ENCODE measurements around the gene CDC14A.

Gene CDC14A

GRCh38 chr1:100387657-100388350 is 35.5 kb downstream of the CDC14A start:
- TF ChIP-seq, protein P1, sequence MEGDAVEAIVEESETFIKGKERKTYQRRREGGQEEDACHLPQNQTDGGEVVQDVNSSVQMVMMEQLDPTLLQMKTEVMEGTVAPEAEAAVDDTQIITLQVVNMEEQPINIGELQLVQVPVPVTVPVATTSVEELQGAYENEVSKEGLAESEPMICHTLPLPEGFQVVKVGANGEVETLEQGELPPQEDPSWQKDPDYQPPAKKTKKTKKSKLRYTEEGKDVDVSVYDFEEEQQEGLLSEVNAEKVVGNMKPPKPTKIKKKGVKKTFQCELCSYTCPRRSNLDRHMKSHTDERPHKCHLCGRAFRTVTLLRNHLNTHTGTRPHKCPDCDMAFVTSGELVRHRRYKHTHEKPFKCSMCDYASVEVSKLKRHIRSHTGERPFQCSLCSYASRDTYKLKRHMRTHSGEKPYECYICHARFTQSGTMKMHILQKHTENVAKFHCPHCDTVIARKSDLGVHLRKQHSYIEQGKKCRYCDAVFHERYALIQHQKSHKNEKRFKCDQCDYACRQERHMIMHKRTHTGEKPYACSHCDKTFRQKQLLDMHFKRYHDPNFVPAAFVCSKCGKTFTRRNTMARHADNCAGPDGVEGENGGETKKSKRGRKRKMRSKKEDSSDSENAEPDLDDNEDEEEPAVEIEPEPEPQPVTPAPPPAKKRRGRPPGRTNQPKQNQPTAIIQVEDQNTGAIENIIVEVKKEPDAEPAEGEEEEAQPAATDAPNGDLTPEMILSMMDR (IDR thresholded peaks at IDR 0.05; ENCODE audit: control extremely low read depth, extremely low read depth, low read depth, missing control alignments) = no peak
- no peak for DNase-seq (ENCODE audit: extremely low spot score)
- CTCF ChIA-PET = interaction anchor here (0.8 to 2.3 kb wide), 6 partner anchors 8 to 122 kb away, joined by 3 to 7 read pairs (median 4); partner anchors contain the start of genes CDC14A and RTCA
- POLR2A ChIA-PET = no interaction called here

- CTCF ChIA-PET = interaction anchor here (1.0 kb wide), 1 partner anchor 69 kb away, joined by 3 read pairs; no protein-coding TSS in a partner anchor
- TF ChIP-seq, protein P1 (IDR thresholded peaks at IDR 0.05; ENCODE audit: control extremely low read depth, extremely low read depth, low read depth, missing control alignments) = no peak
- POLR2A ChIA-PET = no interaction called here
- no peak for DNase-seq (ENCODE audit: extremely low spot score)
Observed at GRCh38 chr1:100390531-100390930, 38.2 kb downstream of the CDC14A start.

GRCh38 chr1:100391675-100392074 is 39.4 kb downstream of the CDC14A start:
- no peak for DNase-seq (ENCODE audit: extremely low spot score)
- TF ChIP-seq, protein P1 (IDR thresholded peaks at IDR 0.05; ENCODE audit: control extremely low read depth, extremely low read depth, low read depth, missing control alignments) = no peak
- POLR2A ChIA-PET = no interaction called here
- CTCF ChIA-PET = interaction anchor here (1.1 to 1.4 kb wide), 4 partner anchors 12 to 104 kb away, joined by 3 read pairs; no protein-coding TSS in a partner anchor

GRCh38 chr1:100392756-100393155 is 40.5 kb downstream of the CDC14A start:
- ChIA-PET CTCF (interaction anchor here (1.0 kb wide), 1 partner anchor 12 kb away, joined by 3 read pairs; no protein-coding TSS in a partner anchor), POLR2A (no interaction called here)

GRCh38 chr1:100394285-100394684 is 42.0 kb downstream of the CDC14A start:
- POLR2A ChIA-PET = no interaction called here
- CTCF ChIA-PET = interaction anchor here (1.5 to 2.0 kb wide), 2 partner anchors 14 to 19 kb away, joined by 3 to 6 read pairs; no protein-coding TSS in a partner anchor
- no peak for DNase-seq (ENCODE audit: extremely low spot score)
- TF ChIP-seq, protein P1 (IDR thresholded peaks at IDR 0.05; ENCODE audit: control extremely low read depth, extremely low read depth, low read depth, missing control alignments) = no peak

More at GRCh38 chr1:100392756-100393155, 40.5 kb downstream of the CDC14A start:
- DNase-seq (ENCODE audit: extremely low spot score) = no peak
- TF ChIP-seq, protein P1 (IDR thresholded peaks at IDR 0.05; ENCODE audit: control extremely low read depth, extremely low read depth, low read depth, missing control alignments) = no peak

DNA sequence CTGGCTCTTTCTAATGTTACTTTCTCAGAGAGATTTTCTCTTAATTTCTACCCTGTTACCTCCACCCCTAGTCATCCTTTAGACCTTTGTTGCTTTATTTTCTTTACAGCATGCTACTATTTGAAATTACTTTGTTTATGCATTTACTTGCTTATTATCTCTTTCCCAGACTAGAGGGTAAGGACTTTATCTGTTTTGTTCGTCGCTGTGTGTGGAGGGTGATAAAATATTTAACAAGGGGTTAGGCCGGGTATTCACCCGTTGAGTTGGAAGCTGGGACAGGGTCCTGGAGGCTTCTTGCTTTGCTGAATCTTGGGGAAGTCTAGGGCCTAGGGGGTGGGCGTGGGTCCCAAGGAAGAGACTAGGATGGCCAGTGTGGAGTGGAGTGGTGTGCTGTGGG is 43.6 kb downstream of the CDC14A start:
- TF ChIP-seq, protein P1 (IDR thresholded peaks at IDR 0.05; ENCODE audit: control extremely low read depth, extremely low read depth, low read depth, missing control alignments) = no peak
- ChIA-PET POLR2A (no interaction called here), CTCF (interaction anchor here (1.1 to 1.6 kb wide), 4 partner anchors 10 to 63 kb away, joined by 3 to 5 read pairs (median 4); no protein-coding TSS in a partner anchor)
- DNase-seq (ENCODE audit: extremely low spot score) = no peak
